Right lobe of liver (tissue), 6 donors: ENCODE results near the gene KLHL21. TPM values are rescaled to one million over a fixed set of nuclear protein-coding genes. Genes with fewer than 3 reads are reported as not detected.

Experiments
- ATAC-seq, 4 donors: fragments of 200-7000 bp; cut with Tn5 transposase; one replicate each; pipeline ENCODE4 v1.9.1; 2020; ENCODE audit warnings: mild to moderate bottlenecking in 4 of 4, moderate library complexity in 4 of 4
- DNase-seq, 3 donors: peaks; one replicate each; pipeline ENCODE4 v3.0.0-alpha.2; 2020
- H3K27ac ChIP-seq, 3 donors: fragments of 200-600 bp; one replicate each; pipeline ENCODE4 v1.8.0; 2022
- H3K27me3 ChIP-seq, 2 donors: fragments of 200-600 bp; one replicate each; pipeline ENCODE4 v1.8.0; 2022
- H3K36me3 ChIP-seq, 4 donors: fragments of 200-600 bp; sonication (generic) in 1 of 4; one replicate each; pipeline versions ENCODE4 v1.5.1 to v1.8.0; 2017 to 2022; ENCODE audit warnings: control low read depth in 1 of 4
- H3K4me1 ChIP-seq, 4 donors: fragments of 200-600 bp; sonication (generic) in 1 of 4; one replicate each; pipeline versions ENCODE4 v1.5.1 to v1.8.0; 2017 to 2022; ENCODE audit warnings: control low read depth in 1 of 4
- H3K4me3 ChIP-seq, 3 donors: fragments of 200-600 bp; one replicate each; pipeline ENCODE4 v1.8.0; 2022
- H3K9me3 ChIP-seq, 4 donors: fragments of 200-600 bp; sonication (generic) in 1 of 4; one replicate each; pipeline versions ENCODE4 v1.5.1 to v1.8.0; 2017 to 2022; ENCODE audit warnings: control low read depth in 1 of 4
- POLR2A ChIP-seq: fragments of 450-650 bp; IDR thresholded peaks from one replicate; pipeline ENCODE4 v1.6.1; 2017; ENCODE audit warnings: antibody characterized with exemption, mild to moderate bottlenecking
- WGBS: methylation state at CpG from one replicate; pipeline ENCODE4 v1.1.6; 2018; ENCODE audit warnings: low coverage, low lambda C conversion rate; ENCODE audit not compliant: insufficient coverage; ENCODE audit errors: missing lambda C conversion rate; 5-methylcytosine and 5-hydroxymethylcytosine counted together
- intact Hi-C, 2 donors: fragments of 100-400 bp; cut with DNase I; formaldehyde crosslinking; loops; one replicate each; pipeline versions ENCODE4 v1.11.2 to v1.14.1; 2022
- total RNA-seq, 6 experiments: library from RNA; depleted of rRNA in 2 of 6; stranded (reverse); fragments of >200 nt in 2 of 6; fragmentation: NEBNext Ultra II Directional in 3 of 6; extraction: Animal tissue kit (Norgen Biotek cat#: 25700) in 3 of 6; gene quantifications; one replicate each; pipeline versions ENCODE4 v1.1.0 to v1.2.4, GENCODE V29; 2016 to 2023
- TF ChIP-seq, protein P1 (sequence below), 4 donors: fragments of 200-600 bp in 3 of 4; fragments of 450-650 bp in 1 of 4; IDR thresholded peaks; one replicate each; pipeline versions ENCODE4 v1.5.1 to v1.8.0; 2016 to 2022; ENCODE audit warnings: antibody characterized with exemption in 4 of 4, mild to moderate bottlenecking in 2 of 4
- donor health status: DM: no; HTN: yes; CAD: no.
- donor health status: DM: no; HTN: no; CAD: no.
- donor health status: DM: no; HTN: no; CAD: no.
- donor health status: DM: no; HTN: yes; CAD: no.
- donor health status: DM: no; HTN: yes; CAD: no.

KLHL21 gene
- total RNA-seq, 6 experiments from 2014 or later = 12.1 to 24.6 (median 20.0) TPM

DNA sequence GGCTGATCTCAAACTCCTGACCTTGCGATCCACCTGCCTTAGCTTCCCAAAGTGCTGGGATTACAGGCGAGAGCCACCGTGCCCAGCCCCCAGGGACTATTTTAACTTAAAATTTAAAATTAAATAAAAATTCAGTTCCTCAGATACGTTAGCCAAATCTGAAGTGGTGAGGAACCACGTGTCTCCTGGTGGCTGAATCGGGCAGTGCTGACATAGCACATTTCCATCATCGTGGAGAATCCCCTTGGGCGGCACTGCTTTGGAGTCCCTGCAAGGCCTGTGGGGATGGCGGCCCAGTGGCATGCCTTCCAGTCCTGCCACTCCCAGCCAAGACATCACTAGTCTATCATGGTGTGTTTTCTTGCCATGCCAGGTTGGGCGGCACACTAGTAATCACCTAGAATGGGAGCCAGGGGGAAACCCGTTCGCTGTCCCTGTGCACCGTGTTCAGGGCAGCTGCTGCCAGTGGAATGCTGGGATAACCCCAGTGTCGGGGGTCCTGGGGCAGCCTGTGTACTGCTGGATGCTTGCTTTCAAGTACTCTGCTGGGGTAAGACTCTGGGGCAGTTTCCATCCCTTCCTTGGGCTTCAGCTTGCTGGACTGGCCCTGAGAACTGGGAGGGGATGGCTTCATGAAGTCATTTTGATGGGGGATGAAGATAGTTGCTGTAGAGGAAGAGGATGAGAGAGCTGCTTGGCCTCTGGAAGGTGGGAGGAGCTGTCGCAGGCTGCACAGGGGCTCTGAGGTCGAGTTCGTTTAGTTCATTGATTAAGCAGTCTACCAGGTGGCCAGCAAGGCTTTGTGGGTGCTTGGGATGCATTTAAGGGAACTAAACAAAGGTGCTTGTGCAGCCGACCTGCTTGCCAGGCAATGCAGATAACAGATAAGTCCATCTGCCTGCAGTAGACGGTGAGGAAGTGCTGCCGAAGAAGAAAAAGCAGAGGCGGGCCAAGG, 18.3 kb downstream of the KLHL21 start:
- Histone ChIP-seq H3K27ac (no peak overlapping the region), H3K4me3 (no peak overlapping the region), H3K36me3 (peaks cover 0 to 11% (median under 1%) of the 10 kb centered on the region in 4 donors), H3K9me3 (no peaks in the 10 kb centered on the region), H3K4me1 (peaks cover 0 to 31% (median 18%) of the 10 kb centered on the region in 4 donors), H3K27me3 (no peaks in the 10 kb centered on the region)
- WGBS = 78% methylated on average over 19 of the region's 21 CpGs
- ATAC-seq = no peak
- no peak for DNase-seq
- intact Hi-C loops = no loop called here
- TF ChIP-seq, protein P1, sequence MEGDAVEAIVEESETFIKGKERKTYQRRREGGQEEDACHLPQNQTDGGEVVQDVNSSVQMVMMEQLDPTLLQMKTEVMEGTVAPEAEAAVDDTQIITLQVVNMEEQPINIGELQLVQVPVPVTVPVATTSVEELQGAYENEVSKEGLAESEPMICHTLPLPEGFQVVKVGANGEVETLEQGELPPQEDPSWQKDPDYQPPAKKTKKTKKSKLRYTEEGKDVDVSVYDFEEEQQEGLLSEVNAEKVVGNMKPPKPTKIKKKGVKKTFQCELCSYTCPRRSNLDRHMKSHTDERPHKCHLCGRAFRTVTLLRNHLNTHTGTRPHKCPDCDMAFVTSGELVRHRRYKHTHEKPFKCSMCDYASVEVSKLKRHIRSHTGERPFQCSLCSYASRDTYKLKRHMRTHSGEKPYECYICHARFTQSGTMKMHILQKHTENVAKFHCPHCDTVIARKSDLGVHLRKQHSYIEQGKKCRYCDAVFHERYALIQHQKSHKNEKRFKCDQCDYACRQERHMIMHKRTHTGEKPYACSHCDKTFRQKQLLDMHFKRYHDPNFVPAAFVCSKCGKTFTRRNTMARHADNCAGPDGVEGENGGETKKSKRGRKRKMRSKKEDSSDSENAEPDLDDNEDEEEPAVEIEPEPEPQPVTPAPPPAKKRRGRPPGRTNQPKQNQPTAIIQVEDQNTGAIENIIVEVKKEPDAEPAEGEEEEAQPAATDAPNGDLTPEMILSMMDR (IDR thresholded peaks at IDR 0.05) = no peak
- TF ChIP-seq POLR2A = no peak

GRCh38 chr1:6582370-6582769, 20.3 kb downstream of the KLHL21 start:
- H3K27me3 ChIP-seq = no peaks in the 10 kb centered on the region
- H3K4me3 ChIP-seq = peak overlapping the region in 2 of 3 donors; percentile 3 to 12
- peaks cover 0 to 45% (median 24%) of the 10 kb centered on the region in 4 donors for H3K4me1 ChIP-seq
- WGBS = 11% methylated on average over 1 of the region's 1 CpG
- intact Hi-C loops = no loop called here
- H3K36me3 ChIP-seq = no peaks in the 10 kb centered on the region
- peak; percentile 13 for TF ChIP-seq POLR2A
- TF ChIP-seq, protein P1 (IDR thresholded peaks at IDR 0.05) = no peak
- peak; percentile 50 to 63 (median 58) for ATAC-seq
- peak overlapping the region; percentile 54 to 92 (median 87) for H3K27ac ChIP-seq
- no peaks in the 10 kb centered on the region for H3K9me3 ChIP-seq
- peak; percentile 77 to 88 (median 85) for DNase-seq

DNA sequence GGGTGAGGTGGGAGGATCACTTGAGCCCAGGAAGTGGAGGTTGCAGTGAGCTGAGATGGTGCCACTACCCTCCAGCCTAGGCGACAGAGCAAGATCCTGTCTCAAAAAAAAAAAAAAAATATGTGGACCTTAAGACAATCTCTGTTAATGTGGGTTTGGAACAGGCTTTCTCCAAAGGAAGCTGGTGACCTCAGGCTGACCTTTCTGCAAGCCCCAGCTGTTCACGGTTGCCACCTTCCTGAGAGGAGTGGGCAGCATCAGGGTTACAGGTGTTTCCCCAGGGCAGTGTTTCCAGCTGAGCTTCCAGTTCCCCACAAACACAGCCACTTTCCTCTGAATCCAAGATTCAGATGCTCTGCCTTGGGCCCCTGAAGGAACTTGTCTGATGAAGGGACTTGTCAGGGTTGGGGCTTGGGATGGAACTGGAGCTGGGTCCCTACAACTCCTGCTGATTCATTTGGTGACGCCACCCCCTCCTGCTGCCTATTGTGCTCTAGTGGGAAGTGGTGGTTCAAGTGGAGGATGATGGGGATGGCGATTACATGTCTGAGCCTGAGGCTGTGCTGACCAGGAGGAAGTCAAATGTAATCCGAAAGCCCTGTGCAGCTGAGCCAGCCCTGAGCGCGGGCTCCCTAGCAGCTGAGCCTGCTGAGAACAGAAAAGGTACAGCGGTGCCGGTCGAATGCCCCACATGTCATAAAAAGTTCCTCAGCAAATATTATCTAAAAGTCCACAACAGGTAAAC, 20.9 kb downstream of the KLHL21 start:
- intact Hi-C loops = no loop called here
- DNase-seq (peak in 1 of 3 donors; percentile 44), ATAC-seq (peak in 2 of 4 donors; percentile 1 to 10)
- no peak for TF ChIP-seq POLR2A
- TF ChIP-seq, protein P1 (IDR thresholded peaks at IDR 0.05) = no peak
- H3K4me3 ChIP-seq = peak overlapping the region in 1 of 3 donors; percentile 12
- H3K27ac ChIP-seq = peak overlapping the region; percentile 54 to 92 (median 87)
- H3K36me3 ChIP-seq = no peaks in the 10 kb centered on the region
- WGBS = 5% methylated on average over 2 of the region's 10 CpGs
- H3K4me1 ChIP-seq = peaks cover 0 to 45% (median 24%) of the 10 kb centered on the region in 4 donors
- H3K27me3 ChIP-seq = no peaks in the 10 kb centered on the region
- H3K9me3 ChIP-seq = no peaks in the 10 kb centered on the region

GRCh38 chr1:6580593-6581409, 21.9 kb downstream of the KLHL21 start:
- Histone ChIP-seq H3K4me1 (peaks cover 0 to 45% (median 24%) of the 10 kb centered on the region in 4 donors), H3K27ac (peak overlapping the region; percentile 87 to 93 (median 92)), H3K9me3 (no peaks in the 10 kb centered on the region), H3K36me3 (no peaks in the 10 kb centered on the region), H3K4me3 (peak overlapping the region; percentile 74 to 95 (median 91)), H3K27me3 (no peaks in the 10 kb centered on the region)
- TF ChIP-seq POLR2A = peak; percentile 11
- TF ChIP-seq, protein P1 (IDR thresholded peaks at IDR 0.05) = no peak
- intact Hi-C loops = no loop called here
- ATAC-seq (peak; percentile 0 to 49 (median 22)), DNase-seq (peak; percentile 46 to 84 (median 79))
- 52% methylated on average over 4 of the region's 19 CpGs for WGBS
